H1 (cell line): ENCODE results near the gene CDC14B. TPM values are rescaled to one million over a fixed set of nuclear protein-coding genes. Genes with fewer than 3 reads are reported as not detected.

Source experiments
- CTCF ChIA-PET: fragments of 300-600 bp; sonication (Branson Sonifier 250); formaldehyde crosslinking; loops from one replicate; lab custom pipeline; 2021; ENCODE audit not compliant: partially characterized antibody; lab: Charles Lee
- POLR2A ChIA-PET: fragments of 300-600 bp; sonication (Branson Sonifier 250); formaldehyde crosslinking; loops from one replicate; lab custom pipeline; 2021; ENCODE audit warnings: inconsistent platforms; ENCODE audit not compliant: partially characterized antibody; lab: Charles Lee
- DNase-seq, 2 experiments: peaks; one replicate each; pipeline versions ENCODE4 v3.0.0 to v3.0.0-alpha.2; 2010 to 2022; ENCODE audit warnings: low spot score in 2 of 2, low read depth in 1 of 2, mixed read lengths in 1 of 2
- FAIRE-seq: peaks from 2 replicates; lab custom pipeline; 2011; peaks lifted over from hg19 to GRCh38; lab: Jason Lieb, UNC
- H2AFZ ChIP-seq: 2 replicates; pipeline ENCODE4 v1.8.1; 2012; ENCODE audit warnings: low read length, inconsistent platforms
- H2AK5ac ChIP-seq: 2 replicates; pipeline ENCODE4 v1.6.1; 2013; ENCODE audit warnings: low read depth, low read length
- H2BK120ac ChIP-seq: replicated peaks from 2 replicates; pipeline ENCODE3; 2013; ENCODE audit warnings: low read depth, low read length, inconsistent platforms
- H2BK12ac ChIP-seq: 2 replicates; pipeline ENCODE4 v1.6.1; 2013; ENCODE audit warnings: low read depth, low read length
- H2BK15ac ChIP-seq: 2 replicates; pipeline ENCODE4 v1.6.1; 2013; ENCODE audit warnings: low read length
- H2BK20ac ChIP-seq: 2 replicates; pipeline ENCODE4 v1.6.1; 2013; ENCODE audit warnings: low read length
- H2BK5ac ChIP-seq: 2 replicates; pipeline ENCODE4 v1.6.1; 2013; ENCODE audit warnings: low read depth, low read length
- H3K14ac ChIP-seq: 2 replicates; pipeline ENCODE4 v1.6.1; 2013; ENCODE audit warnings: inconsistent platforms; ENCODE audit not compliant: insufficient read length
- H3K18ac ChIP-seq: 2 replicates; pipeline ENCODE4 v1.6.1; 2013; ENCODE audit warnings: low read length; ENCODE audit errors: extremely low read depth
- H3K23ac ChIP-seq: 2 replicates; pipeline ENCODE4 v1.6.1; 2013; ENCODE audit warnings: inconsistent platforms; ENCODE audit not compliant: insufficient read length
- H3K23me2 ChIP-seq: 2 replicates; pipeline ENCODE4 v1.6.1; 2013; ENCODE audit warnings: low read depth, low read length
- H3K27ac ChIP-seq: 2 replicates; pipeline ENCODE4 v1.6.1; 2011; ENCODE audit warnings: low read depth, low read length, inconsistent platforms
- H3K27me3 ChIP-seq, 4 experiments: replicated peaks in 1 of 4; 1 replicate in 1 of 4; 2 replicates in 3 of 4; pipeline versions ENCODE4 v1.6.1 to v1.8.1; 2011 to 2013; ENCODE audit warnings: low read length in 3 of 4, mild to moderate bottlenecking in 3 of 4, inconsistent platforms in 2 of 4, mixed read lengths in 2 of 4, moderate library complexity in 1 of 4; ENCODE audit not compliant: control insufficient read depth in 3 of 4, insufficient read depth in 3 of 4; ENCODE audit errors: extremely low read depth in 1 of 4
- H3K36me3 ChIP-seq, 4 experiments: 2 replicates each; pipeline versions ENCODE4 v1.6.1 to v1.8.1; 2011 to 2013; ENCODE audit warnings: mild to moderate bottlenecking in 4 of 4, low read length in 3 of 4, moderate library complexity in 2 of 4, control low read depth in 1 of 4, inconsistent platforms in 1 of 4; ENCODE audit not compliant: insufficient read depth in 4 of 4, control insufficient read depth in 2 of 4
- H3K4ac ChIP-seq: replicated peaks from 2 replicates; pipeline ENCODE3; 2013; ENCODE audit warnings: low read length, low read depth, mixed read lengths, inconsistent platforms; ENCODE audit not compliant: insufficient read length
- H3K4me1 ChIP-seq, 4 experiments: replicated peaks in 1 of 4; 1 replicate in 1 of 4; 2 replicates in 3 of 4; pipeline versions ENCODE4 v1.6.1 to v1.8.1; 2011 to 2013; ENCODE audit warnings: low read length in 3 of 4, inconsistent platforms in 2 of 4, mixed read lengths in 1 of 4; ENCODE audit not compliant: insufficient read depth in 4 of 4, control insufficient read depth in 3 of 4
- H3K4me2 ChIP-seq, 2 experiments: 2 replicates each; pipeline versions ENCODE4 v1.6.1 to v1.8.1; 2011 to 2013; ENCODE audit warnings: low read depth in 2 of 2, low read length in 2 of 2, control low read depth in 1 of 2, inconsistent platforms in 1 of 2, mild to moderate bottlenecking in 1 of 2; ENCODE audit not compliant: insufficient read depth in 1 of 2
- H3K4me3 ChIP-seq, 4 experiments: fragments of 200-600, 300-600 bp in 1 of 4; sonication (generic), shearing (Covaris generic), sonication (Bioruptor Twin) in 1 of 4; 2 replicates each; pipeline versions ENCODE4 v1.5.1 to v1.8.1; 2011 to 2016; ENCODE audit warnings: low read length in 4 of 4, low read depth in 3 of 4, control low read depth in 2 of 4, inconsistent platforms in 2 of 4, mild to moderate bottlenecking in 2 of 4, mixed read lengths in 1 of 4, moderate library complexity in 1 of 4; ENCODE audit not compliant: insufficient read depth in 2 of 4; ENCODE audit errors: extremely low read depth in 1 of 4
- H3K56ac ChIP-seq: replicated peaks from 2 replicates; pipeline ENCODE3; 2013; ENCODE audit warnings: low read depth, mild to moderate bottlenecking, mixed read lengths, low read length, inconsistent platforms; ENCODE audit not compliant: insufficient read length
- H3K79me1 ChIP-seq: 2 replicates; pipeline ENCODE4 v1.6.1; 2013; ENCODE audit warnings: low read depth, low read length, control low read depth
- H3K79me2 ChIP-seq, 2 experiments: 2 replicates each; pipeline versions ENCODE4 v1.6.1 to v1.8.1; 2012 to 2013; ENCODE audit warnings: low read length in 2 of 2, mild to moderate bottlenecking in 2 of 2, inconsistent platforms in 1 of 2; ENCODE audit not compliant: insufficient read depth in 2 of 2, control insufficient read depth in 1 of 2
- H3K9ac ChIP-seq, 4 experiments: replicated peaks in 1 of 4; 1 replicate in 1 of 4; 2 replicates in 3 of 4; pipeline versions ENCODE4 v1.6.1 to v1.8.1; 2011 to 2013; ENCODE audit warnings: low read depth in 3 of 4, low read length in 3 of 4, control low read depth in 2 of 4, mild to moderate bottlenecking in 2 of 4, moderate library complexity in 2 of 4, inconsistent platforms in 1 of 4; ENCODE audit errors: extremely low read depth in 1 of 4
- H3K9me3 ChIP-seq, 2 experiments: 2 replicates each; pipeline versions ENCODE4 v1.6.1 to v1.8.1; 2012 to 2013; ENCODE audit warnings: mild to moderate bottlenecking in 2 of 2, moderate library complexity in 2 of 2, control low read depth in 1 of 2, inconsistent platforms in 1 of 2, low read depth in 1 of 2, low read length in 1 of 2, mixed read lengths in 1 of 2; ENCODE audit not compliant: insufficient read depth in 2 of 2
- H4K20me1 ChIP-seq, 2 experiments: replicated peaks in 1 of 2; 2 replicates each; pipeline versions ENCODE3 to v1.8.1; 2011 to 2013; ENCODE audit warnings: inconsistent platforms in 2 of 2, low read length in 2 of 2, mild to moderate bottlenecking in 1 of 2; ENCODE audit not compliant: insufficient read depth in 2 of 2, control insufficient read depth in 1 of 2
- H4K5ac ChIP-seq: 2 replicates; pipeline ENCODE4 v1.6.1; 2013; ENCODE audit warnings: low read length, low read depth, mixed read lengths, inconsistent platforms; ENCODE audit not compliant: insufficient read length
- H4K8ac ChIP-seq: 2 replicates; pipeline ENCODE4 v1.8.0; 2013; ENCODE audit warnings: mild to moderate bottlenecking, moderate library complexity, low read length, inconsistent platforms; ENCODE audit not compliant: insufficient read depth; ENCODE audit errors: extremely low read depth
- H4K91ac ChIP-seq: replicated peaks from 2 replicates; pipeline ENCODE3; 2013; ENCODE audit warnings: low read length, mixed read lengths, inconsistent platforms; ENCODE audit not compliant: insufficient read length
- BCL11A ChIP-seq, 2 experiments: IDR thresholded peaks; one replicate each; pipeline ENCODE4 v1.6.1; 2011; ENCODE audit warnings: low read depth in 2 of 2, low read length in 2 of 2, mild to moderate bottlenecking in 2 of 2
- CBX8 ChIP-seq: fragments of 300-800, 300-1000 bp; sonication (generic); IDR thresholded peaks from 2 replicates; pipeline ENCODE4 v1.7.1; 2016; ENCODE audit warnings: low read depth, low read length, borderline replicate concordance
- CHD2 ChIP-seq: IDR thresholded peaks from 2 replicates; pipeline ENCODE4 v1.6.1; 2012; ENCODE audit warnings: low read length, improper control_type of control experiment
- EGR1 ChIP-seq: IDR thresholded peaks from 2 replicates; pipeline ENCODE4 v1.6.1; 2011; ENCODE audit warnings: low read depth, low read length, borderline replicate concordance
- EZH2 ChIP-seq: fragments of 200-600 bp; sonication (generic); IDR thresholded peaks from 2 replicates; pipeline ENCODE4 v1.7.1; 2012; ENCODE audit warnings: low read depth, mild to moderate bottlenecking, moderate library complexity, low read length, inconsistent platforms; ENCODE audit not compliant: severe bottlenecking
- GTF2F1 ChIP-seq: IDR thresholded peaks from 2 replicates; pipeline ENCODE4 v1.6.1; 2012; ENCODE audit warnings: low read depth, low read length, improper control_type of control experiment, borderline replicate concordance
- HDAC2 ChIP-seq, 2 experiments: fragments of 300-600 bp in 1 of 2; sonication (generic) in 1 of 2; IDR thresholded peaks; 2 replicates each; pipeline ENCODE4 v1.6.1; 2011 to 2012; ENCODE audit warnings: low read depth in 2 of 2, low read length in 2 of 2, mild to moderate bottlenecking in 2 of 2, moderate library complexity in 2 of 2, borderline replicate concordance in 1 of 2, inconsistent platforms in 1 of 2
- KDM4A ChIP-seq: IDR thresholded peaks from one replicate; pipeline ENCODE4 v1.7.1; 2012; ENCODE audit warnings: low read depth, mild to moderate bottlenecking, moderate library complexity, low read length, inconsistent platforms; ENCODE audit not compliant: severe bottlenecking
- RNF2 ChIP-seq: fragments of 200-900, 300-1000 bp; sonication (generic); IDR thresholded peaks from 2 replicates; pipeline ENCODE4 v1.7.1; 2016; ENCODE audit warnings: borderline replicate concordance, low read depth, mild to moderate bottlenecking, antibody characterized with exemption, low read length; ENCODE audit not compliant: poor library complexity, severe bottlenecking; ENCODE audit errors: missing control alignments
- RXRA ChIP-seq: IDR thresholded peaks from 2 replicates; pipeline ENCODE4 v1.6.1; 2011; ENCODE audit warnings: low read depth, mild to moderate bottlenecking, low read length, moderate library complexity; ENCODE audit not compliant: insufficient read depth
- SAP30 ChIP-seq: fragments of 300-600 bp; sonication (generic); IDR thresholded peaks from 2 replicates; pipeline ENCODE4 v1.7.1; 2012; ENCODE audit warnings: low read length, moderate library complexity, mild to moderate bottlenecking, inconsistent platforms; ENCODE audit not compliant: insufficient read depth, insufficient replicate concordance
- SP1 ChIP-seq: IDR thresholded peaks from 2 replicates; pipeline ENCODE4 v1.6.1; 2011; ENCODE audit warnings: low read depth, low read length
- TAF7 ChIP-seq: optimal IDR thresholded peaks from 2 replicates; pipeline ENCODE3; 2011; ENCODE audit warnings: low read depth, mild to moderate bottlenecking, inconsistent platforms, low read length, moderate library complexity, borderline replicate concordance
- TBP ChIP-seq: IDR thresholded peaks from 2 replicates; pipeline ENCODE4 v1.6.1; 2011; ENCODE audit warnings: low read depth, low read length, improper control_type of control experiment
- polyA plus RNA-seq, 7 experiments: library from polyadenylated mRNA; depleted of rRNA in 3 of 7; stranded (reverse) in 5 of 7; unstranded in 2 of 7; fragments of >200 nt in 5 of 7; fragments of 200-250 nt in 2 of 7; gene quantifications; 1 replicate in 5 of 7; 2 replicates in 1 of 7; 4 replicates in 1 of 7; pipeline versions ENCODE4 v1.2.1 to v1.2.3, GENCODE V29; 2011 to 2013; ENCODE audit warnings: missing spikeins in 2 of 7, mixed read lengths in 2 of 7
- total RNA-seq: library from RNA; stranded (reverse); fragmentation: NEBNext Ultra II Directional; extraction: Animal tissue kit (Norgen Biotek cat#: 25700); gene quantifications from 2 replicates; pipeline ENCODE4 v1.2.1, GENCODE V29; 2021

CDC14B gene
- total and polyA plus RNA-seq, 2 of the 8 experiments (the other 6 are each of a cell fraction or from before 2014, with no cell fraction given), result 17.2 to 44.6 TPM

DNA sequence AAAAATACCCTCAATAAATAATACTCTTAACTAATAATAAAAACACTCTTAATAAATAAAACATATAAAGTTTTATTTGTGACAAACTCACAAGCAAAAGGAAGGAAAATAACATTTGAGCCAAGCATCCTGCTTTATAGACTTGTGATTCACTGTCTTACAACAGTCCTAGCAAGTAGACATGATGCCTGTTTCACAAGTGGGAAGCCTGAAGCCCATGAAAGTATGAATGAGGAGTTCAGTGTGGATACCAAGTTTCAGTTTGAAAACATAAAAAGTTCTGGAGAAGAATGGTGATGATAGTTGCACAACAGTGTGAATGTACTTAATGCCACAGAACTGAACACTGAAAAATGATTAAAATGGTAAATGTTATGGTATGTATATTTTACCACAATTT is 158.8 kb downstream of the CDC14B start:
- no peaks in the 10 kb centered on the region for H3K9me3 ChIP-seq
- H4K5ac ChIP-seq, result no peak overlapping the region
- H3K9ac ChIP-seq, result no peak overlapping the region
- no peak overlapping the region for H4K8ac ChIP-seq
- H3K56ac ChIP-seq, result no peak overlapping the region
- no peak overlapping the region for H2BK15ac ChIP-seq
- H2BK12ac ChIP-seq, result no peak overlapping the region
- CTCF ChIA-PET, result interaction anchor here (1.6 kb wide), 1 partner anchor 9 kb away, joined by 7 read pairs; no protein-coding TSS in a partner anchor
- H3K18ac ChIP-seq, result no peak overlapping the region; the same call in 1 of the 2 replicates
- no peak for FAIRE-seq
- H3K23me2 ChIP-seq, result no peaks in the 10 kb centered on the region
- peaks cover 0 to 1% of the 10 kb centered on the region in 2 experiments for H4K20me1 ChIP-seq
- H3K27ac ChIP-seq, result no peak overlapping the region
- no peak overlapping the region for H3K4me2 ChIP-seq
- H3K4me3 ChIP-seq, result no peak overlapping the region
- peaks cover 0 to 13% (median 2%) of the 10 kb centered on the region in 4 experiments; a peak in 5 of 8 replicates for H3K36me3 ChIP-seq
- no peak overlapping the region; the same call in 1 of the 2 replicates for H2BK20ac ChIP-seq
- no peaks in the 10 kb centered on the region for H3K79me1 ChIP-seq
- H3K4me1 ChIP-seq, result peaks cover 4 to 9% (median 8%) of the 10 kb centered on the region in 4 experiments; a peak in 5 of 7 replicates
- H3K79me2 ChIP-seq, result no peaks in the 10 kb centered on the region; a peak in 1 of 4 replicates
- H3K23ac ChIP-seq, result no peak overlapping the region
- no peak overlapping the region for H4K91ac ChIP-seq
- H2AFZ ChIP-seq, result no peak overlapping the region
- no peak overlapping the region for H3K14ac ChIP-seq
- H3K4ac ChIP-seq, result no peak overlapping the region
- H2BK5ac ChIP-seq, result no peak overlapping the region
- no peak overlapping the region for H2AK5ac ChIP-seq
- H3K27me3 ChIP-seq, result no peaks in the 10 kb centered on the region
- DNase-seq, result no peak
- H2BK120ac ChIP-seq, result no peak overlapping the region
- POLR2A ChIA-PET, result interaction anchor here (0.6 kb wide), 1 partner anchor 37 kb away, joined by 3 read pairs; no protein-coding TSS in a partner anchor
- TF ChIP-seq TBP (no peak), TAF7 (no peak), RNF2 (no peak), SP1 (no peak), RXRA (no peak), EZH2 (no peak), EGR1 (no peak), HDAC2 (IDR thresholded peaks at IDR 0.05; ENCODE audit: borderline replicate concordance in 1 of 2, low read depth in 2 of 2, low read length in 2 of 2) (no peak), BCL11A (IDR thresholded peaks at IDR 0.05; ENCODE audit: low read depth in 2 of 2, low read length in 2 of 2) (no peak), SAP30 (no peak), GTF2F1 (no peak), CHD2 (no peak), KDM4A (no peak), CBX8 (no peak)
